GM12891 (cell line): ENCODE data around the gene ZNF518B.
"Not testable (repeated sequence)": the region's sequence is repeated elsewhere in the genome, so short reads cannot be mapped to it uniquely, and the experiment has no call there.

ENCODE experiments used
- DNase-seq: peaks from one replicate; pipeline ENCODE4 v3.0.0; 2011; ENCODE audit warnings: low spot score; ENCODE audit not compliant: insufficient read length
- FAIRE-seq: peaks from 2 replicates; lab custom pipeline; 2011; peaks lifted over from hg19 to GRCh38; lab: Jason Lieb, UNC
- PAX5 ChIP-seq: IDR thresholded peaks from 2 replicates; pipeline ENCODE4 v1.6.1; 2011; ENCODE audit warnings: low read length, moderate library complexity, mild to moderate bottlenecking; ENCODE audit not compliant: insufficient read depth, severe bottlenecking
- POLR2A ChIP-seq: IDR thresholded peaks from 2 replicates; pipeline ENCODE4 v1.6.1; 2011; ENCODE audit warnings: low read depth, low read length, control low read depth
- POLR2AphosphoS5 ChIP-seq: IDR thresholded peaks from 2 replicates; pipeline ENCODE4 v1.6.1; 2011; ENCODE audit warnings: low read depth, low read length, control low read depth
- POU2F2 ChIP-seq: IDR thresholded peaks from 2 replicates; pipeline ENCODE4 v1.6.1; 2011; ENCODE audit warnings: low read depth, mild to moderate bottlenecking, control low read depth, low read length, moderate library complexity
- SPI1 ChIP-seq: IDR thresholded peaks from 2 replicates; pipeline ENCODE4 v1.6.1; 2011; ENCODE audit warnings: low read depth, low read length, control low read depth
- TAF1 ChIP-seq: IDR thresholded peaks from 2 replicates; pipeline ENCODE4 v1.6.1; 2011; ENCODE audit warnings: low read depth, low read length, control low read depth

ZNF518B gene

GRCh38 chr4:10437735-10438134 lies 19.5 kb downstream of the ZNF518B start:
- FAIRE-seq: no peak
- DNase-seq: no peak
- TF ChIP-seq POLR2AphosphoS5: no peak
- TF ChIP-seq POU2F2: no peak
- no peak for TF ChIP-seq TAF1
- TF ChIP-seq PAX5: no peak
- TF ChIP-seq POLR2A: no peak
- no peak for TF ChIP-seq SPI1

GRCh38 chr4:10427680-10428079 lies 29.5 kb downstream of the ZNF518B start:
- FAIRE-seq, DNase-seq: not testable (repeated sequence)

- DNase-seq (no peak), FAIRE-seq (no peak)
- TF ChIP-seq POU2F2 (no peak), PAX5 (no peak), POLR2AphosphoS5 (no peak), POLR2A (no peak), SPI1 (no peak), TAF1 (no peak)
Measured at GRCh38 chr4:10421344-10422055, 35.7 kb downstream of the ZNF518B start.

GRCh38 chr4:10417740-10418139 lies 39.5 kb downstream of the ZNF518B start:
- TF ChIP-seq SPI1: no peak
- no peak for TF ChIP-seq POU2F2
- no peak for TF ChIP-seq POLR2AphosphoS5
- TF ChIP-seq TAF1: no peak
- no peak for TF ChIP-seq POLR2A
- no peak for TF ChIP-seq PAX5
- DNase-seq (no peak), FAIRE-seq (no peak)

- no peak for DNase-seq
- TF ChIP-seq SPI1: no peak
- TF ChIP-seq POU2F2: no peak
- no peak for TF ChIP-seq TAF1
- TF ChIP-seq POLR2A: no peak
- TF ChIP-seq PAX5: no peak
- no peak for TF ChIP-seq POLR2AphosphoS5
Measured at GRCh38 chr4:10416441-10416840, 40.8 kb downstream of the ZNF518B start.

GRCh38 chr4:10413177-10413576 lies 44.0 kb downstream of the ZNF518B start:
- TF ChIP-seq POU2F2: no peak
- no peak for TF ChIP-seq PAX5
- peak; percentile 94 for TF ChIP-seq SPI1
- FAIRE-seq: peak; percentile 50
- no peak for DNase-seq

More at GRCh38 chr4:10416441-10416840, 40.8 kb downstream of the ZNF518B start:
- no peak for FAIRE-seq

GRCh38 chr4:10405672-10406071 lies 51.6 kb downstream of the ZNF518B start:
- FAIRE-seq: no peak
- TF ChIP-seq POLR2A: no peak
- no peak for TF ChIP-seq SPI1
- no peak for TF ChIP-seq TAF1
- TF ChIP-seq POLR2AphosphoS5: no peak
- no peak for TF ChIP-seq PAX5
- no peak for TF ChIP-seq POU2F2
- no peak for DNase-seq

- FAIRE-seq (no peak), DNase-seq (no peak)
- TF ChIP-seq POU2F2: no peak
Measured at GRCh38 chr4:10403633-10404445, 53.4 kb downstream of the ZNF518B start.

- FAIRE-seq (no peak), DNase-seq (no peak)
- TF ChIP-seq POU2F2: no peak
- no peak for TF ChIP-seq TAF1
- no peak for TF ChIP-seq SPI1
- TF ChIP-seq POLR2AphosphoS5: no peak
Measured at GRCh38 chr4:10395971-10396580, 61.1 kb downstream of the ZNF518B start.
